T-helper 2 cell treated with Interferon-gamma antibody and Interleukin-4, amounts not matched to agents 5 μg/mL and 100 μg/mL, for 36 hours (primary cell): ENCODE measurements around the gene RNF152.

Experiments
- DNase-seq: peaks from one replicate; pipeline ENCODE4 v3.0.0; 2021; ENCODE audit warnings: low spot score
- H3K27ac Mint-ChIP-seq: one replicate; pipeline ENCODE4 v1.8.0; 2021; ENCODE audit warnings: mild to moderate bottlenecking, mixed read lengths
- H3K27me3 Mint-ChIP-seq: one replicate; pipeline ENCODE4 v1.8.0; 2021; ENCODE audit warnings: low read depth, mixed read lengths
- H3K36me3 Mint-ChIP-seq: one replicate; pipeline ENCODE4 v1.8.0; 2021; ENCODE audit warnings: low read depth, mixed read lengths
- H3K4me1 Mint-ChIP-seq: one replicate; pipeline ENCODE4 v1.8.0; 2021; ENCODE audit warnings: low read depth, mixed read lengths
- H3K4me3 Mint-ChIP-seq: one replicate; pipeline ENCODE4 v1.8.0; 2022; ENCODE audit warnings: mild to moderate bottlenecking, moderate library complexity, mixed read lengths
- H3K9me3 Mint-ChIP-seq: one replicate; pipeline ENCODE4 v1.8.0; 2021; ENCODE audit warnings: mixed read lengths

RNF152 gene

DNA sequence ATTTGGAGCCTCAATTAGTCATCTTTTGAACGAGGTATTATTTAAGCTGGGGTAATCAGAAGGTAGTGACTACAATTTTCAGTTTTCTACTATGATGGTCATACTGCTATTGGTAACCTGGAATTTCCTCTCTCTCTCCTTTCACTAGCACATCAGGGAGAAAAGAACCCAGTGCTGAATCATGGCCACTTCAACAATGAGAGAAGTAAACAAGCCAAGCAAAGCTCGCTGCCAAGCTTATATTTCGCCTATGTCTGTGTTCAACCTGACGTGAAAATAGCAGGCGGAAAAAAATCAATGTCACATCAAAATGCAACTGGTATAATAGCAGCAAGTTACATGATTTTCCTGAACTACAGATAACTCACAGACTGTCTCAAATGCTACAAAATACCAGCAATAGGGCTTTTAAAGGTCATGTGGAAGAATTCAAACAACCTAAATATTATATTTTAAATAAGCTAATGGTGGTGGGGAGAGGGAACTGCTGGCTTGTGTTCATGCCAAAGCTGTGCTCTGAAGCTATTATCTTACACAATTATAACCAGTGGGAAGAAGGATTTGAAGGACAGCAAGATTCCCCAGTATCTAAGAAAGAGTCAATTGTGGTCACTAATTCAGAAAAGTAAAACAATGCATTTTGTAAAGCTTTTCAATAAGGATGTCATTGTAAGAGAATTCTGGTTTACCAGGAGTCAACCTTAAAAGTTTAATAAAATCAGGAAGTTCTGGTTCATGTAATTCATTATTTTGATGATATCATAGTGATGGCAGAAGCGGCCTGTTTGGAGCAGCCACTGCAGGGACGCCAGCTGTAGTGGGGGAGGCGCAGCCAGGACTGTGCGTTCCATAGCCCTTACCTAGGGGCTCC is 38.0 kb downstream of the RNF152 start:
- Mint-ChIP-seq H3K36me3 (no peaks in the 10 kb centered on the region), H3K4me3 (no peak overlapping the region), H3K27ac (no peak overlapping the region), H3K27me3 (peaks cover 17% of the 10 kb centered on the region), H3K9me3 (no peaks in the 10 kb centered on the region), H3K4me1 (no peaks in the 10 kb centered on the region)
- DNase-seq = no peak

DNA sequence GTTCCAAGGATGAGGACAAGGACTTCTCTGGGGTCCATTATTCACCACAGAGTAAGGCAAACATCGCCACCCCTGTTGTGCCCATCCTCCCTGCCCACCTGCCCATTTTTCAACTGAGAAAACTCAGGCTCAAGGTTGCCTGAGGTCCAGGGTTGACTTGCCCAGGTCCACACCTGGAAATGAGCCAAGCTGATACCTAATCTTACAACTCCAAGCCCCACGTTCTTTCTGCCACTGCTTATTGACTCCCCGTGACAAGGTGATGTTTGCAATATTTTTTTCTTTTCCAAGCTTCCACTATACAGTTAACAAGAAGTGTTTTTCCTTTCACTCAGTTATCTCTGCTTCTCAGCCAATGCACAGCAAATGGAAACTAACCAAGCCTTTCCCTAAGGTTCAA is 39.0 kb downstream of the RNF152 start:
- Mint-ChIP-seq H3K27ac (no peak overlapping the region), H3K36me3 (no peaks in the 10 kb centered on the region), H3K4me3 (no peak overlapping the region), H3K27me3 (peaks cover 19% of the 10 kb centered on the region), H3K4me1 (no peaks in the 10 kb centered on the region), H3K9me3 (no peaks in the 10 kb centered on the region)
- no peak for DNase-seq

GRCh38 chr18:61852496-61852895 is 40.3 kb downstream of the RNF152 start:
- Mint-ChIP-seq H3K4me3 (no peak overlapping the region), H3K4me1 (no peaks in the 10 kb centered on the region), H3K9me3 (no peaks in the 10 kb centered on the region), H3K27ac (no peak overlapping the region), H3K27me3 (peaks cover 24% of the 10 kb centered on the region), H3K36me3 (no peaks in the 10 kb centered on the region)
- DNase-seq = no peak

GRCh38 chr18:61851940-61852451 is 40.8 kb downstream of the RNF152 start:
- Mint-ChIP-seq H3K4me1 (no peaks in the 10 kb centered on the region), H3K4me3 (no peak overlapping the region), H3K36me3 (no peaks in the 10 kb centered on the region), H3K27me3 (peaks cover 23% of the 10 kb centered on the region), H3K9me3 (no peaks in the 10 kb centered on the region), H3K27ac (no peak overlapping the region)
- DNase-seq = no peak

- Mint-ChIP-seq H3K27me3 (peaks cover 23% of the 10 kb centered on the region), H3K4me1 (no peaks in the 10 kb centered on the region), H3K9me3 (no peaks in the 10 kb centered on the region), H3K4me3 (no peak overlapping the region), H3K27ac (no peak overlapping the region), H3K36me3 (no peaks in the 10 kb centered on the region)
- DNase-seq = no peak
Measured at GRCh38 chr18:61851279-61851678, 41.5 kb downstream of the RNF152 start.

DNA sequence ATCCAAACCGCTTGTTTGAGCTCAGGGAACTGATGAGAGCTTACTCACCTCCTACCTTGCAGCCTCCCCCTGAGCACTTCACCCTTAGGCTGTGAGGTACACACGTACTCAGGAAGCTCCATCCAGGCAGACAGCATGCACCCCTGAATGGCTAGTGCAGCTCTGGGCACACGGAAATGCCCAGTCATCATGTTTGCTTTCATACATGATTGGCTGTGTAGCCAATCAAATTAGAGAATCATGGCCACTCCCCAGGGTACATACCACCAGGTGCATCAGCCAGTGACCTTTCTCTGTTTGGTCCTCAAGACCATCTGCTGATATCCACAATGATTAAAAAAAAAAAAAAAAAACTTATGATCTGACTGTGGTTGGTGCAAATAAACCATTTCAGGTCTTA is 42.1 kb downstream of the RNF152 start:
- Mint-ChIP-seq H3K27me3 (peaks cover 23% of the 10 kb centered on the region), H3K9me3 (no peaks in the 10 kb centered on the region), H3K27ac (no peak overlapping the region), H3K4me3 (no peak overlapping the region), H3K4me1 (no peaks in the 10 kb centered on the region), H3K36me3 (no peaks in the 10 kb centered on the region)
- DNase-seq = no peak

- H3K4me3 Mint-ChIP-seq = no peak overlapping the region
- H3K4me1 Mint-ChIP-seq = no peaks in the 10 kb centered on the region
- peaks cover 27% of the 10 kb centered on the region for H3K27me3 Mint-ChIP-seq
- no peak for DNase-seq
- no peaks in the 10 kb centered on the region for H3K9me3 Mint-ChIP-seq
- no peak overlapping the region for H3K27ac Mint-ChIP-seq
- H3K36me3 Mint-ChIP-seq = no peaks in the 10 kb centered on the region
Measured at GRCh38 chr18:61847164-61847791, 45.5 kb downstream of the RNF152 start.

GRCh38 chr18:61845197-61845596 is 47.6 kb downstream of the RNF152 start:
- Mint-ChIP-seq H3K4me1 (no peaks in the 10 kb centered on the region), H3K27ac (no peak overlapping the region), H3K4me3 (no peak overlapping the region), H3K9me3 (no peaks in the 10 kb centered on the region), H3K36me3 (no peaks in the 10 kb centered on the region), H3K27me3 (peaks cover 23% of the 10 kb centered on the region)
- no peak for DNase-seq

DNA sequence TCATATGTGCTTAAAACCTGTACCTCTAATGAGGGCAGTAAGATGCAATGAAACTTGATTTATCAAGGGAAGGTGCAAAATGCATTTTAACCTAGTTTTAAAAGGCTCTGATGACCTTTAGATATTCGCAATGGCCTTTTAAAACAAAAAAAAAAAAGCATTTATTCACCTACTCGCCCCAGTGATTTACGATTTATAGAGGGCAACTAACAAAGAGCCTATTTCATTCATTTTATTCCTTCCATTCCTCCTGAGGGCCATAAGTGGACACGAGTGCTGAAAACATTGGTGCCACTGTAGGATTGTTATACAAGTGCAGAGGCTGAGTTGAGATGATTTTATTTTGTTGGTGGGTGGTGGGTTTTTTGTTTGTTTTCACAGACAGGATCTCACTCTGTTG is 48.1 kb downstream of the RNF152 start:
- DNase-seq = no peak
- Mint-ChIP-seq H3K4me3 (no peak overlapping the region), H3K9me3 (no peaks in the 10 kb centered on the region), H3K27me3 (peaks cover 19% of the 10 kb centered on the region), H3K36me3 (no peaks in the 10 kb centered on the region), H3K4me1 (no peaks in the 10 kb centered on the region), H3K27ac (no peak overlapping the region)

GRCh38 chr18:61842146-61842545 is 50.7 kb downstream of the RNF152 start:
- Mint-ChIP-seq H3K4me3 (no peak overlapping the region), H3K36me3 (no peaks in the 10 kb centered on the region), H3K9me3 (no peaks in the 10 kb centered on the region), H3K27ac (no peak overlapping the region), H3K27me3 (peaks cover 16% of the 10 kb centered on the region), H3K4me1 (no peaks in the 10 kb centered on the region)
- DNase-seq = no peak

- H3K27me3 Mint-ChIP-seq = peaks cover 16% of the 10 kb centered on the region
- no peaks in the 10 kb centered on the region for H3K4me1 Mint-ChIP-seq
- H3K27ac Mint-ChIP-seq = no peak overlapping the region
- H3K36me3 Mint-ChIP-seq = no peaks in the 10 kb centered on the region
- no peak for DNase-seq
- H3K9me3 Mint-ChIP-seq = no peaks in the 10 kb centered on the region
- H3K4me3 Mint-ChIP-seq = no peak overlapping the region
Measured at GRCh38 chr18:61841706-61842105, 51.1 kb downstream of the RNF152 start.

DNA sequence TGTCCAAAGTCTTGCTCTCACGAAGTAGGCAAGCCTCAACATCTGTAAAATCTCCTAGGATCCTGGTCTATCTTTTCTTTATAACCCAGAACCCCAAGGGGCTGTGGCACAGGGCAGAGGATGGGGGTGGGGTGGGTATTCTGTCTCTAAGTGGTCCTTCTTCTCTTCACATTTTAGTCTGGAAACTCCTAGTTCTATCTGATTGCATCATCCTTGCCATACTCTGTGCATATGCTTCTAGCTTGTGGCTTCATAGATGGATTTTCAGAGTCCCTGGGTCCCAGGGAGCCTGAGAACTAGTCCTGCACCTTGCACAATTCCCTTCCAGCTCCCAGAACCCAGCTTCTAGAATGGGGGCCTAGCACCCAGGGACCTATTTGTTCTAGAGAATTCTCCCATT is 52.5 kb downstream of the RNF152 start:
- H3K4me3 Mint-ChIP-seq = no peak overlapping the region
- no peaks in the 10 kb centered on the region for H3K4me1 Mint-ChIP-seq
- no peaks in the 10 kb centered on the region for H3K36me3 Mint-ChIP-seq
- H3K27me3 Mint-ChIP-seq = peaks cover 14% of the 10 kb centered on the region
- H3K27ac Mint-ChIP-seq = no peak overlapping the region
- no peak for DNase-seq
- H3K9me3 Mint-ChIP-seq = no peaks in the 10 kb centered on the region

GRCh38 chr18:61838521-61838920 is 54.3 kb downstream of the RNF152 start:
- H3K27ac Mint-ChIP-seq = no peak overlapping the region
- no peaks in the 10 kb centered on the region for H3K36me3 Mint-ChIP-seq
- DNase-seq = no peak
- peaks cover 21% of the 10 kb centered on the region for H3K27me3 Mint-ChIP-seq
- H3K9me3 Mint-ChIP-seq = no peaks in the 10 kb centered on the region
- no peak overlapping the region for H3K4me3 Mint-ChIP-seq
- peaks cover 6% of the 10 kb centered on the region for H3K4me1 Mint-ChIP-seq

- no peak for DNase-seq
- H3K27me3 Mint-ChIP-seq = peaks cover 33% of the 10 kb centered on the region
- peaks cover 16% of the 10 kb centered on the region for H3K4me1 Mint-ChIP-seq
- H3K9me3 Mint-ChIP-seq = no peaks in the 10 kb centered on the region
- no peaks in the 10 kb centered on the region for H3K36me3 Mint-ChIP-seq
- H3K4me3 Mint-ChIP-seq = no peak overlapping the region
- H3K27ac Mint-ChIP-seq = no peak overlapping the region
Measured at GRCh38 chr18:61833978-61834377, 58.8 kb downstream of the RNF152 start.
